ENCODE data around the gene MYO7B.
A peak's percentile ranks its signal among the peaks of the same experiment; 100 is the strongest.

MYO7B gene

DNA sequence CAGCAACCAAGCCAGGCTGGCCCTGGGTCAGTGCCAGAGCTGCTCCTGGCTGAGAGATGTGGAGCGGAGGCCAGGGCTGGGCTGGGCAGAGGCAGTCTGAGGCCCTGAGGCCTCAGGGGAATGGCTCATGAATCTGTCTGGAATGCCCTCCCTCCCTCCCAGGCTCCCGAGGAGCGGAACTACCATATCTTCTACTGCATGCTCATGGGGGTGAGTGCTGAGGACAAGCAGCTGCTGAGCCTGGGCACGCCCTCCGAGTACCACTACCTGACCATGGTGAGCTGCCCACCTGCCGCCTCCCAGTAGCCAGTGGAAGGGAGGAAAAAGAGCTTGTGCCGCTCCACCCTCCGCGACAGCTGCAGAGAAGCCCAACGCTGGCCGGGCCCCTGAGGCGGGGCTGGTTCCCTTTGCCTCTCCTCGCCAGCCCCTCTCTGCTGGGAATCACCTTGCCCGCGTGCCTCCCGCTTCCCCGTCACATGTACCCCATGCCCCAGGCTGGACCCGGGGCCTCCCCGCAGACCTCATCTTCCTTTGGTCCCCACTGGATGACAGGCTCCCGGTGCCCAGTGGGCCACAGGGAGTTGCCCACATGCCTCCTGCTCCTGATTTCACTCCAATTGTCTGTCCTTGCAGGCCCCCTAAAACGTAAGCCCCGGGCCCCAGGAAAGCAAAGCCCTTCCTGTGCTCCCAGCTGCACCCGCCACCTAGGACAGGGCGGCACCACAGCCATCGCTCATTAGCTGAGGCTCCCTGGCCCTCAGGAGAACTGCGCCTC, 41.1 kb downstream of the MYO7B start:
- H3K4me3 ChIP-seq (replicated peaks; ENCODE audit: low read depth, low read length): no peak overlapping the region
- TF ChIP-seq, protein P1, sequence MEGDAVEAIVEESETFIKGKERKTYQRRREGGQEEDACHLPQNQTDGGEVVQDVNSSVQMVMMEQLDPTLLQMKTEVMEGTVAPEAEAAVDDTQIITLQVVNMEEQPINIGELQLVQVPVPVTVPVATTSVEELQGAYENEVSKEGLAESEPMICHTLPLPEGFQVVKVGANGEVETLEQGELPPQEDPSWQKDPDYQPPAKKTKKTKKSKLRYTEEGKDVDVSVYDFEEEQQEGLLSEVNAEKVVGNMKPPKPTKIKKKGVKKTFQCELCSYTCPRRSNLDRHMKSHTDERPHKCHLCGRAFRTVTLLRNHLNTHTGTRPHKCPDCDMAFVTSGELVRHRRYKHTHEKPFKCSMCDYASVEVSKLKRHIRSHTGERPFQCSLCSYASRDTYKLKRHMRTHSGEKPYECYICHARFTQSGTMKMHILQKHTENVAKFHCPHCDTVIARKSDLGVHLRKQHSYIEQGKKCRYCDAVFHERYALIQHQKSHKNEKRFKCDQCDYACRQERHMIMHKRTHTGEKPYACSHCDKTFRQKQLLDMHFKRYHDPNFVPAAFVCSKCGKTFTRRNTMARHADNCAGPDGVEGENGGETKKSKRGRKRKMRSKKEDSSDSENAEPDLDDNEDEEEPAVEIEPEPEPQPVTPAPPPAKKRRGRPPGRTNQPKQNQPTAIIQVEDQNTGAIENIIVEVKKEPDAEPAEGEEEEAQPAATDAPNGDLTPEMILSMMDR (IDR thresholded peaks at IDR 0.05; ENCODE audit: low read length, missing control alignments): no peak
- DNase-seq (ENCODE audit: low read depth): peak; percentile 81

DNA sequence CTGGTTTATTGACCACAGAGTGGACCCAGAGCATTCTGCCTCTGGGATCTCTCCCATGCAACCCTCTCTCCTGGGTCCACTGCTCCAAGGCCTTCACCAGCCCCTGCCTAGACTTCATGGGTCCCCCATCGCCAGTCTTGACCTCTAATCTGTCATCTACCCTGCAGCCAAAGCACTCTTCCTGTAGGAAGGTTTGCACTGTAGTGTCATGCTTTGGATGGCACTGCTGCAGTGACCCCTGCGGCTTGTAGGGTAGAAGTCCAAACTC, 41.7 kb downstream of the MYO7B start:
- TF ChIP-seq, protein P1 (IDR thresholded peaks at IDR 0.05; ENCODE audit: low read length, missing control alignments): no peak
- no peak for DNase-seq (ENCODE audit: low read depth)
- H3K4me3 ChIP-seq (replicated peaks; ENCODE audit: low read depth, low read length): no peak overlapping the region

DNA sequence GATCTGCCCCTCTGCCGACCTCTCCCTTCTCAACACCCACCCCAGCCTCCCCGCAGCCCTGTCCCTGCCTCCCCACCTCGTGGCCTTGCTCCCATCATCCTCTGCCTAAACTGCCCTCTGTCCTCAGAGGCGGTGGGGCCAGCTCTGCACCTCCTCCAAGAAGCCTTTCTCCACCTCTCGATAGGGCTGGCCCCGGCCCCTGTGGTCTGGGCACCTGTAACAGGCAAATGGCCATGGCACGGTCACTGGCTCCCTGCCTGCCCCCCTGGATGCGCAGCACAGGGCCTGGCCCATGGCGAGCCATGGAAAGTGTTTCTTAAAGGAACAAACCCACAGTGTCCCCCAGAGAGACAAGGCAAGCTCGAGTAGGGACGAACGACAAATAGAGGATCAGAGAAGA, 42.0 kb downstream of the MYO7B start:
- H3K4me3 ChIP-seq (replicated peaks; ENCODE audit: low read depth, low read length): no peak overlapping the region
- DNase-seq (ENCODE audit: low read depth): no peak
- TF ChIP-seq, protein P1 (IDR thresholded peaks at IDR 0.05; ENCODE audit: low read length, missing control alignments): no peak

DNA sequence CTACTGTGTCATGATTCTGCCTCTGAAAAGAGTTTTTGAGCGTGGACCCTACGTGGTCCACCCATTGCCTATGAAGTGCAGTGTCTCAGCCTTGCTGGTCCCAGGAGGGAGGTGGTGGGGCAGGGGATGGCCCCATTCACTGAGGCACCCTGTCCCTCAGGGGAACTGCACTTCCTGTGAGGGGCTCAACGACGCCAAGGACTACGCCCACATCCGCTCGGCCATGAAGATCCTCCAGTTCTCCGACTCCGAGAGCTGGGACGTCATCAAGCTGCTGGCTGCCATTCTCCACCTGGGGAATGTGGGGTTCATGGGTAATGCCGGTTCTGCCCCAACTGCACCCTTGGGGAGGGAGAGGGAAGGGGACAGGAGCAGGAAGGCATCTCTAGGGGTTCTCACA, 42.5 kb downstream of the MYO7B start:
- TF ChIP-seq, protein P1 (IDR thresholded peaks at IDR 0.05; ENCODE audit: low read length, missing control alignments): no peak
- no peak for DNase-seq (ENCODE audit: low read depth)
- no peak overlapping the region for H3K4me3 ChIP-seq (replicated peaks; ENCODE audit: low read depth, low read length)

DNA sequence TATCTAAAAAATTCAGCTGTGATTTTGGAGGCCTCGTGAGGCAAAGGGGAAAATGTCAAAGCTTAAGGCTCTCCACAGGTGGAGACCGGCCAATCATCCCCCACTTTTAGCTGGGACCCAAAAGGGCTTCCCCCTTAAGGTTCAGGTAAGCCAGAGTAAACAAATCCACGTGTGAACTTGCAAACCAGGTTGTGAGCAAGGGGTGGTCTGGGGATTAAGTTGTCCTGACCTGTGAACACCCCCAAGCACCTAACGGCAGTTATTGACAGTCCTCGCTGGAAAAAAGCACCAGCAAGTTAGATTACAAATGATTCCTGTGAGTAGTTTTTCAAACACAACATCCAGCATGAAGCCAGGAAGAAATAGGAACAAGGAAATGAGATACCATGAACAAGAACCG, 42.9 kb downstream of the MYO7B start:
- no peak for DNase-seq (ENCODE audit: low read depth)
- TF ChIP-seq, protein P1 (IDR thresholded peaks at IDR 0.05; ENCODE audit: low read length, missing control alignments): no peak
- H3K4me3 ChIP-seq (replicated peaks; ENCODE audit: low read depth, low read length): no peak overlapping the region

DNA sequence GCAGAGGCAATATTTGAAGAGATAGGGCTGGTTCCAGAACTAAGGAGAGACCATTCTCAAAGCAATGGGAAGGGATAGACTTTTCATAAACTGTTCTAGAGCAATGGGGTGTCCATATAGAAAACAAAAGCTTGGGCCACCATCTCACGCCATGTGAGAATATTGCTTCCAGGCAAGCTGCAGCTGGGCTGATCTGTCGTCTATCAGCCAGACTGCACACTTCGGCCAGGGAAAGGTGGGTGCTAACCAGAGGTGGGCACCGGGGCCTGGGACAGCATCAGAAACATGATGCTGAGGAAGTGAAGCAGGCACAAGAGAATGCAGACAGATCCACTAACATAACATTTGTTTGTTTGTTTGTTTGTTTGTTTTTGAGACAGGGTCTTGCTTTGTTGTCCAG, 43.7 kb downstream of the MYO7B start:
- TF ChIP-seq, protein P1 (IDR thresholded peaks at IDR 0.05; ENCODE audit: low read length, missing control alignments): no peak
- no peak for DNase-seq (ENCODE audit: low read depth)
- no peak overlapping the region for H3K4me3 ChIP-seq (replicated peaks; ENCODE audit: low read depth, low read length)
